ACC112 (cell line): ENCODE measurements around the gene GNAO1.
A peak's percentile ranks its signal among the peaks of the same experiment; 100 is the strongest.

Source experiments
- H2AFZ ChIP-seq: fragments of 200-600 bp; sonication (generic); one replicate; pipeline ENCODE4 v1.6.0; 2017; ENCODE audit warnings: antibody characterized with exemption, low read length; ENCODE audit not compliant: unreplicated experiment
- H3K27ac ChIP-seq: fragments of 200-600 bp; sonication (generic); 2 replicates; pipeline ENCODE4 v1.5.1; 2014; ENCODE audit warnings: low read depth, mild to moderate bottlenecking, antibody characterized with exemption, low read length, moderate library complexity
- H3K27me3 ChIP-seq: fragments of 200-600 bp; sonication (generic); 2 replicates; pipeline ENCODE4 v1.6.1; 2014; ENCODE audit warnings: mild to moderate bottlenecking, antibody characterized with exemption, low read length, moderate library complexity, mixed read lengths; ENCODE audit not compliant: insufficient read depth
- H3K36me3 ChIP-seq: fragments of 200-600 bp; sonication (generic); 2 replicates; pipeline ENCODE4 v1.6.1; 2016; ENCODE audit warnings: mild to moderate bottlenecking, antibody characterized with exemption, low read length, moderate library complexity, mixed read lengths; ENCODE audit not compliant: insufficient read depth
- H3K4me1 ChIP-seq: fragments of 200-600 bp; sonication (generic); one replicate; pipeline ENCODE4 v1.6.1; 2016; ENCODE audit warnings: low read length, mixed read lengths; ENCODE audit not compliant: insufficient read depth, unreplicated experiment, control insufficient read depth
- H3K4me3 ChIP-seq: fragments of 200-600 bp; sonication (generic); 2 replicates; pipeline ENCODE4 v1.5.1; 2014; ENCODE audit warnings: mild to moderate bottlenecking, low read depth, low read length
- H3K79me2 ChIP-seq: fragments of 200-600 bp; sonication (generic); one replicate; pipeline ENCODE4 v1.6.0; 2016; ENCODE audit warnings: low read length; ENCODE audit not compliant: control insufficient read depth, unreplicated experiment, insufficient read depth

The GNAO1 gene

GRCh38 chr16:56191156-56191815, at the start of gene GNAO1:
Gene GNAO1 (plus strand): TSS chr16:56191489. CDS start chr16:56192236, 747 bp downstream.
- Histone ChIP-seq H2AFZ (peak within 1 kb of the TSS; percentile 0), H3K36me3 (no peaks in the 10 kb centered on the region), H3K4me3 (peak within 1 kb of the TSS; percentile 71), H3K4me1 (no peaks in the 10 kb centered on the region), H3K27ac (no peak within 1 kb of the TSS), H3K79me2 (no peaks in the 10 kb centered on the region), H3K27me3 (peaks cover 94% of the 10 kb centered on the region)

- Histone ChIP-seq H2AFZ (no peak overlapping the region), H3K27ac (no peak overlapping the region), H3K79me2 (no peaks in the 10 kb centered on the region), H3K4me1 (no peaks in the 10 kb centered on the region), H3K27me3 (no peaks in the 10 kb centered on the region), H3K4me3 (no peak overlapping the region), H3K36me3 (no peaks in the 10 kb centered on the region)
Measured at GRCh38 chr16:56143666-56144065, 47.6 kb upstream of the GNAO1 start.

- Histone ChIP-seq H3K4me3 (no peak overlapping the region), H3K27me3 (no peaks in the 10 kb centered on the region), H3K27ac (no peak overlapping the region), H3K36me3 (no peaks in the 10 kb centered on the region), H3K4me1 (no peaks in the 10 kb centered on the region), H3K79me2 (no peaks in the 10 kb centered on the region), H2AFZ (no peak overlapping the region)
Measured at GRCh38 chr16:56145369-56145768, 45.9 kb upstream of the GNAO1 start.

- H3K27ac ChIP-seq = no peak overlapping the region
- no peak overlapping the region for H3K4me3 ChIP-seq
- H2AFZ ChIP-seq = no peak overlapping the region
- no peaks in the 10 kb centered on the region for H3K27me3 ChIP-seq
- no peaks in the 10 kb centered on the region for H3K4me1 ChIP-seq
- H3K79me2 ChIP-seq = no peaks in the 10 kb centered on the region
- H3K36me3 ChIP-seq = no peaks in the 10 kb centered on the region
Measured at GRCh38 chr16:56151621-56152020, 39.7 kb upstream of the GNAO1 start.

- Histone ChIP-seq H2AFZ (no peak overlapping the region), H3K79me2 (no peaks in the 10 kb centered on the region), H3K4me1 (no peaks in the 10 kb centered on the region), H3K4me3 (no peak overlapping the region), H3K27ac (no peak overlapping the region), H3K27me3 (no peaks in the 10 kb centered on the region), H3K36me3 (no peaks in the 10 kb centered on the region)
Measured at GRCh38 chr16:56161658-56162057, 29.6 kb upstream of the GNAO1 start.

DNA sequence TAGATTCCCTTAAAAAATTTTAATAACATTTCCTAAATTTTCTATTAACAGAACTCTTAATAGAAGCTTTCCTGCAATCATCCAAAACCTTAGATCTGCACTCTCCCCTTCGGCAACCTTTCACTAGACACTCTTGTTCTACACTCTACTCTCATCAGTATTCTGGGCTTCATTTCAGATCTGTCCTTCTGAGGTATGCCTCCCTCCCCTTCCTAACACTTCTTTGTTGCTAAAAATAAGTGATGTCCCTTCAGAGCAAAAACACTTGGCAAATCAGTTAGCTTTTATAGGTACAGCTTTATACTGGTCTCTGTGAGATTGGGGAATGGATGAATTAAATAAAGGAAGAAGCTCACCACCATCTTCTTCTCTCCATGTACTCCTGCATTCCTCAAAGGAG, 28.2 kb upstream of the GNAO1 start:
- Histone ChIP-seq H3K79me2 (no peaks in the 10 kb centered on the region), H3K36me3 (no peaks in the 10 kb centered on the region), H3K4me3 (no peak overlapping the region), H3K27ac (no peak overlapping the region), H2AFZ (no peak overlapping the region), H3K4me1 (no peaks in the 10 kb centered on the region), H3K27me3 (no peaks in the 10 kb centered on the region)

DNA sequence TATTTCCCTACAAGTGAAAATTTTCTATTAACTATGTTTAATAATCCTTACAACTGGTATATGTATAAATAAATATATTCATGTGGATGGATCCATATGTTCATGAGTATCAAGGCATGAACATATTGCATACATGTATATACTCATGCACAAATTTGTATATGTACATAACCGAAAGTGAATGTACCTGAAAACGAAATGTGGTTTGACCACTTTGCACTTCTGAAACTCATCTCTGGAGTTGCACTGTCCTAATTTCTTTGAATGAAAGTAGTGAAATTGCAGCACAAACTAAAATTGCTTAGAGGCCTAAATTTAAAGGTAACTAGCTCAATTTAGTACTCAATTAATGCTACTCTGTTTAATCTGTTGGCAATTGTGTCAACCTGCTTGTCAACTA, 27.4 kb upstream of the GNAO1 start:
- no peak overlapping the region for H3K4me3 ChIP-seq
- H3K79me2 ChIP-seq = no peaks in the 10 kb centered on the region
- no peak overlapping the region for H3K27ac ChIP-seq
- no peak overlapping the region for H2AFZ ChIP-seq
- H3K4me1 ChIP-seq = no peaks in the 10 kb centered on the region
- H3K27me3 ChIP-seq = no peaks in the 10 kb centered on the region
- no peaks in the 10 kb centered on the region for H3K36me3 ChIP-seq

GRCh38 chr16:56164636-56165035, 26.7 kb upstream of the GNAO1 start:
- Histone ChIP-seq H3K79me2 (no peaks in the 10 kb centered on the region), H3K27me3 (no peaks in the 10 kb centered on the region), H3K27ac (no peak overlapping the region), H3K36me3 (no peaks in the 10 kb centered on the region), H3K4me3 (no peak overlapping the region), H3K4me1 (no peaks in the 10 kb centered on the region), H2AFZ (no peak overlapping the region)

DNA sequence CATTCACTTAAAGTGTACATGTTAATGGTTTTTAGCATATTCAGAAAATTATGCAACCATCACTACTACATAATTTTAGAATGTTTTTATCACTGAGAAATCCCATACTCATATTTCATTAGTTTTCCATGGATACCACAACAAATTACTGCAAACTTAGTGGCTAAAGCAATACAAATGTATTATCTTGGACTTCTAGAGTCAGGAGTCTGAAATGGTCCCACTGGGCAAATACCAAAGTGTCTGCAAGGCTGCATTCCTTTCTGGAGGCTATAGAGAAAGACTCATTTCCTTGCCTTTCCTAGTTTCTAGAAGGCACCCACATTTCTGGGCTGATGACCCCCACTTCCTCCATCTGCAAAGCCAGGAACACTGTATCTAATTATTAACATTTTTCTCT, 16.9 kb upstream of the GNAO1 start:
- Histone ChIP-seq H3K4me3 (no peak overlapping the region), H3K27ac (no peak overlapping the region), H3K4me1 (no peaks in the 10 kb centered on the region), H3K79me2 (no peaks in the 10 kb centered on the region), H2AFZ (no peak overlapping the region), H3K27me3 (no peaks in the 10 kb centered on the region), H3K36me3 (no peaks in the 10 kb centered on the region)

DNA sequence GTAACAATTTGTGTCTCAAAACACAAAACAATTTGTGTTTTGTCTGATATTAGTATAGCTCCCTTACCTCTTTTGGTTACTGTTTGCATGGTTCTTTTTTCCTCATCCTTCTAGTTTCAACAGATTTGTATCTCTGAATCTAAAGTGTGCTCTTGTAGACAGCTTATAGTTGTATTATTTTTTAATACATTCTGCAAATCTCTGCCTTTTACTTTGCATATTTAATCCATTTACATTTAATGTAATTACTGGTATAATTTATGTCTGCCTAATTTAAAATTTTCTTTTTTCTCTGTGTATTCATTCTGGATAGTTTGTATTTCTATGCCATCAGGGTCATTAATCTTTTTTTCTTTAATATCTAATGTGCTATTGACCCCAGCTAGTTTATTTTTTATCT, 9.9 kb upstream of the GNAO1 start:
- no peak overlapping the region for H2AFZ ChIP-seq

DNA sequence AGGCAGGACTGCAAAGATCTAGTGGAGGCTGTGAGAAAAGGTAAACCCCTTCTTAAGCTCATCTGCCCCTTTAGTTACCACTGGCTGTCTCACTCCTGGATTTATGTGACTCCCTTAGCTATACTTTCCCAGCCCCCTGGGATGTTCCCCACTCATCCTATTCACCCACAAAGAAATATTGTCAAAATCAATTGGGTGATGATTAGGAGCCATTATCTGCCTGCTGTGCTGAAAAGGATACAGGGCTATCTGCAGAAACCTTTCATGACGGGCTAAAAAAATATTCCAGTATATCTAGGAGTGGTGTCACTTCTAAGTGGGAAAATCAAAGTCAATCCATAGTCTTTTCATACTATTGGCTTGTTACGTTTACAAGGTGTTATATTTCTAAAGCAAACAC, 8.0 kb upstream of the GNAO1 start:
- Histone ChIP-seq H2AFZ (no peak overlapping the region), H3K79me2 (no peaks in the 10 kb centered on the region), H3K4me1 (no peaks in the 10 kb centered on the region), H3K27me3 (peaks cover 25% of the 10 kb centered on the region), H3K36me3 (no peaks in the 10 kb centered on the region), H3K4me3 (no peak overlapping the region), H3K27ac (no peak overlapping the region)

More for the DNA sequence above, 9.9 kb upstream of the GNAO1 start:
- Histone ChIP-seq H3K27ac (no peak overlapping the region), H3K27me3 (peaks cover 9% of the 10 kb centered on the region; the same call in 1 of the 2 replicates), H3K79me2 (no peaks in the 10 kb centered on the region), H3K4me3 (no peak overlapping the region), H3K36me3 (no peaks in the 10 kb centered on the region), H3K4me1 (no peaks in the 10 kb centered on the region)
